Measurements from ENCODE around the gene TMEM9.

Gene TMEM9

GRCh38 chr1:201104141-201104540 lies 50.1 kb downstream of the TMEM9 start:
- DNase-seq (ENCODE audit: low read depth) = no peak

GRCh38 chr1:201103666-201104065 lies 50.6 kb downstream of the TMEM9 start:
- DNase-seq (ENCODE audit: low read depth) = no peak

GRCh38 chr1:201100169-201100930 lies 53.9 kb downstream of the TMEM9 start:
- no peak for DNase-seq (ENCODE audit: low read depth)

GRCh38 chr1:201098992-201099677 lies 55.1 kb downstream of the TMEM9 start:
- no peak for DNase-seq (ENCODE audit: low read depth)

- DNase-seq (ENCODE audit: low read depth) = no peak
These were observed 57.1 kb downstream of the TMEM9 start for GRCh38 chr1:201096977-201097856.

GRCh38 chr1:201096041-201096461 lies 58.2 kb downstream of the TMEM9 start:
- DNase-seq (ENCODE audit: low read depth) = no peak

GRCh38 chr1:201095581-201095980 lies 58.7 kb downstream of the TMEM9 start:
- DNase-seq (ENCODE audit: low read depth) = no peak

GRCh38 chr1:201094832-201095231 lies 59.4 kb downstream of the TMEM9 start:
- DNase-seq (ENCODE audit: low read depth) = no peak

GRCh38 chr1:201093962-201094361 lies 60.3 kb downstream of the TMEM9 start:
- no peak for DNase-seq (ENCODE audit: low read depth)

GRCh38 chr1:201093561-201093960 lies 60.7 kb downstream of the TMEM9 start:
- no peak for DNase-seq (ENCODE audit: low read depth)

- no peak for DNase-seq (ENCODE audit: low read depth)
These were observed 61.5 kb downstream of the TMEM9 start for GRCh38 chr1:201092738-201093137.

- no peak for DNase-seq (ENCODE audit: low read depth)
These were observed 63.0 kb downstream of the TMEM9 start for GRCh38 chr1:201091256-201091655.

- DNase-seq (ENCODE audit: low read depth) = no peak
These were observed 63.7 kb downstream of the TMEM9 start for GRCh38 chr1:201090541-201090940.

GRCh38 chr1:201089596-201089995 lies 64.7 kb downstream of the TMEM9 start:
- DNase-seq (ENCODE audit: low read depth) = no peak

- DNase-seq (ENCODE audit: low read depth) = no peak
These were observed 65.3 kb downstream of the TMEM9 start for GRCh38 chr1:201088901-201089525.

- no peak for DNase-seq (ENCODE audit: low read depth)
These were observed 65.9 kb downstream of the TMEM9 start for GRCh38 chr1:201088395-201088794.

GRCh38 chr1:201085902-201086735 lies 68.2 kb downstream of the TMEM9 start:
- no peak for DNase-seq (ENCODE audit: low read depth)
